H1 (cell line): Measurements from ENCODE around the gene RANBP3L.

ENCODE experiments used
- HDAC2 ChIP-seq, 2 experiments: fragments of 300-600 bp in 1 of 2; sonication (generic) in 1 of 2; IDR thresholded peaks; 2 replicates each; pipeline ENCODE4 v1.6.1; 2011 to 2012; ENCODE audit warnings: low read depth in 2 of 2, low read length in 2 of 2, mild to moderate bottlenecking in 2 of 2, moderate library complexity in 2 of 2, borderline replicate concordance in 1 of 2, inconsistent platforms in 1 of 2
- JUN ChIP-seq: IDR thresholded peaks from 2 replicates; pipeline ENCODE4 v1.6.1; 2011; ENCODE audit warnings: low read depth, mild to moderate bottlenecking, improper control_type of control experiment, low read length
- NRF1 ChIP-seq: IDR thresholded peaks from 2 replicates; pipeline ENCODE4 v1.6.1; 2011; ENCODE audit warnings: mild to moderate bottlenecking, low read depth, low read length, improper control_type of control experiment
- POLR2A ChIP-seq, 2 experiments: IDR thresholded peaks; 1 replicate in 1 of 2; 2 replicates in 1 of 2; pipeline ENCODE4 v1.6.1; 2011; ENCODE audit warnings: low read depth in 2 of 2, low read length in 2 of 2, mild to moderate bottlenecking in 2 of 2; ENCODE audit errors: control extremely low read depth in 1 of 2
- POLR2AphosphoS5 ChIP-seq: IDR thresholded peaks from 2 replicates; pipeline ENCODE4 v1.6.1; 2011; ENCODE audit warnings: low read depth, low read length
- TEAD4 ChIP-seq: IDR thresholded peaks from 2 replicates; pipeline ENCODE4 v1.6.1; 2012; ENCODE audit warnings: low read depth, low read length, inconsistent platforms, mixed read lengths
- ZNF274 ChIP-seq: IDR thresholded peaks from 2 replicates; pipeline ENCODE4 v1.7.0; 2012; ENCODE audit warnings: low read length, borderline replicate concordance; ENCODE audit errors: extremely low read depth
- TF ChIP-seq, protein P1 (sequence below), 3 experiments: IDR thresholded peaks; 1 replicate in 2 of 3; 2 replicates in 1 of 3; pipeline versions ENCODE4 v1.5.1 to v1.6.1; 2011; ENCODE audit warnings: low read length in 3 of 3, mild to moderate bottlenecking in 3 of 3, inconsistent platforms in 2 of 3, low read depth in 1 of 3, moderate library complexity in 1 of 3; ENCODE audit not compliant: insufficient read depth in 1 of 3; ENCODE audit errors: control extremely low read depth in 1 of 3
- TF ChIP-seq, protein P2 (sequence below): IDR thresholded peaks from 2 replicates; pipeline ENCODE4 v1.6.1; 2012; ENCODE audit warnings: low read length, inconsistent platforms

DNA sequence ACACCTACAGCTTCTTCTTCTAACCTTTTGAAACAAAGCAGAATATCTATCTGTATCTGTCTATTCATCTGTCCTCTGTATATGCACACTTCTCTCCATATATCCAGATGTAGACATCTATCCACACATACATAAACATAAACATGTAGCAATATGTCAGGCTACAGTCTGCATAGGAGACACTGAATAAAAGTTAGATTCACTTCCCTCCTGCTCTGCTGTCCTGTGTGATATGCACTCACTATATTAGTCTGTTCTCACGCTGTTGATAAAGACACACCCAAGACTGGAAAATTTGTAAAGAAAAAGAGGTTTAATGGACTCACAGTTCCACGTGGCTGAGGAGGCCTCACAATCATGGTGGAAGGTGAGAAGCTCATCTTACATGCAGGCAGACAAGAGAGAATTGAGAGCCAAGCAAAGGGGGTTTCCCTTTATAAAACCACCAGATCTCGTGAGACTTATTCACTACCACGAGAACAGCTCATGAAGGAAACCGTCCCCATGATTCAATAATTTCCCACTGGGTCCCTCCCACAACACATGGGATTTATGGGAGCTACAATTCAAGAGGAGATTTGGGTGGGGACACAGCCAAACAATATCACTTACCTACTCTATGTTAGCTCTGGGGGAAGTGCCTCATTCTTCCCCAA lies 24.1 kb downstream of the RANBP3L start:
- TF ChIP-seq ZNF274 (no peak), POLR2A (IDR thresholded peaks at IDR 0.05; ENCODE audit: control extremely low read depth in 1 of 2, low read depth in 2 of 2, low read length in 2 of 2) (no peak), TEAD4 (no peak), NRF1 (no peak), POLR2AphosphoS5 (no peak), HDAC2 (IDR thresholded peaks at IDR 0.05; ENCODE audit: borderline replicate concordance in 1 of 2, low read depth in 2 of 2, low read length in 2 of 2) (no peak), JUN (no peak)
- TF ChIP-seq, protein P1, sequence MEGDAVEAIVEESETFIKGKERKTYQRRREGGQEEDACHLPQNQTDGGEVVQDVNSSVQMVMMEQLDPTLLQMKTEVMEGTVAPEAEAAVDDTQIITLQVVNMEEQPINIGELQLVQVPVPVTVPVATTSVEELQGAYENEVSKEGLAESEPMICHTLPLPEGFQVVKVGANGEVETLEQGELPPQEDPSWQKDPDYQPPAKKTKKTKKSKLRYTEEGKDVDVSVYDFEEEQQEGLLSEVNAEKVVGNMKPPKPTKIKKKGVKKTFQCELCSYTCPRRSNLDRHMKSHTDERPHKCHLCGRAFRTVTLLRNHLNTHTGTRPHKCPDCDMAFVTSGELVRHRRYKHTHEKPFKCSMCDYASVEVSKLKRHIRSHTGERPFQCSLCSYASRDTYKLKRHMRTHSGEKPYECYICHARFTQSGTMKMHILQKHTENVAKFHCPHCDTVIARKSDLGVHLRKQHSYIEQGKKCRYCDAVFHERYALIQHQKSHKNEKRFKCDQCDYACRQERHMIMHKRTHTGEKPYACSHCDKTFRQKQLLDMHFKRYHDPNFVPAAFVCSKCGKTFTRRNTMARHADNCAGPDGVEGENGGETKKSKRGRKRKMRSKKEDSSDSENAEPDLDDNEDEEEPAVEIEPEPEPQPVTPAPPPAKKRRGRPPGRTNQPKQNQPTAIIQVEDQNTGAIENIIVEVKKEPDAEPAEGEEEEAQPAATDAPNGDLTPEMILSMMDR (IDR thresholded peaks at IDR 0.05; ENCODE audit: control extremely low read depth in 1 of 3, insufficient read depth in 1 of 3, low read depth in 1 of 3, low read length in 3 of 3), result no peak
- TF ChIP-seq, protein P2, sequence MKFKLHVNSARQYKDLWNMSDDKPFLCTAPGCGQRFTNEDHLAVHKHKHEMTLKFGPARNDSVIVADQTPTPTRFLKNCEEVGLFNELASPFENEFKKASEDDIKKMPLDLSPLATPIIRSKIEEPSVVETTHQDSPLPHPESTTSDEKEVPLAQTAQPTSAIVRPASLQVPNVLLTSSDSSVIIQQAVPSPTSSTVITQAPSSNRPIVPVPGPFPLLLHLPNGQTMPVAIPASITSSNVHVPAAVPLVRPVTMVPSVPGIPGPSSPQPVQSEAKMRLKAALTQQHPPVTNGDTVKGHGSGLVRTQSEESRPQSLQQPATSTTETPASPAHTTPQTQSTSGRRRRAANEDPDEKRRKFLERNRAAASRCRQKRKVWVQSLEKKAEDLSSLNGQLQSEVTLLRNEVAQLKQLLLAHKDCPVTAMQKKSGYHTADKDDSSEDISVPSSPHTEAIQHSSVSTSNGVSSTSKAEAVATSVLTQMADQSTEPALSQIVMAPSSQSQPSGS, result no peak
